MCF 10A (cell line): Measurements from ENCODE around the gene RASSF7. TPM values are rescaled to one million over a fixed set of nuclear protein-coding genes. Genes with fewer than 3 reads are reported as not detected.

Experiments used
- BruUV-seq: library from RNA; stranded (reverse); fragments of 400-500 nt; replicated peaks from 2 replicates; lab custom pipeline; 2021; lab: Mats Ljungman, UMichigan
- CTCF ChIA-PET: fragments of 300-600 bp; sonication (Branson Sonifier 250); formaldehyde crosslinking; extraction: SDS; loops from one replicate; lab custom pipeline; 2021; ENCODE audit warnings: antibody characterized with exemption, inconsistent platforms; lab: Yijun Ruan, JAX
- POLR2A ChIA-PET: fragments of 300-600, 350-650 bp; sonication (Branson Sonifier 250); formaldehyde crosslinking; extraction: SDS; loops from one replicate; lab custom pipeline; 2020; ENCODE audit warnings: antibody characterized with exemption, inconsistent platforms; lab: Yijun Ruan, JAX
- DNase-seq: peaks from one replicate; pipeline ENCODE4 v3.0.0-alpha.2; 2018; ENCODE audit not compliant: unreplicated experiment
- H3K27ac Mint-ChIP-seq: one replicate; pipeline ENCODE4 v1.8.0; 2022; ENCODE audit warnings: mild to moderate bottlenecking, low read depth, mixed read lengths; ENCODE audit not compliant: unreplicated experiment
- H3K27me3 Mint-ChIP-seq: one replicate; pipeline ENCODE4 v1.8.0; 2022; ENCODE audit warnings: mixed read lengths; ENCODE audit not compliant: insufficient read depth, unreplicated experiment
- H3K36me3 Mint-ChIP-seq: one replicate; pipeline ENCODE4 v1.8.0; 2022; ENCODE audit warnings: mild to moderate bottlenecking, moderate library complexity, mixed read lengths; ENCODE audit not compliant: insufficient read depth, unreplicated experiment
- H3K4me1 Mint-ChIP-seq: one replicate; pipeline ENCODE4 v1.8.0; 2022; ENCODE audit warnings: mixed read lengths; ENCODE audit not compliant: insufficient read depth, unreplicated experiment
- H3K4me3 Mint-ChIP-seq: one replicate; pipeline ENCODE4 v1.8.0; 2022; ENCODE audit warnings: mild to moderate bottlenecking, moderate library complexity, mixed read lengths; ENCODE audit not compliant: unreplicated experiment
- H3K9me3 Mint-ChIP-seq: one replicate; pipeline ENCODE4 v1.8.0; 2022; ENCODE audit warnings: mixed read lengths; ENCODE audit not compliant: unreplicated experiment
- intact Hi-C: fragments of 100-400 bp; cut with micrococcal nuclease; formaldehyde crosslinking; loops from 2 replicates; pipeline ENCODE4 v1.14.1; 2022
- total RNA-seq: library from RNA; stranded (reverse); gene quantifications from 2 replicates; pipeline ENCODE4 v1.2.3, GENCODE V29; 2022
- TF ChIP-seq, protein P1 (sequence below): fragments of 200-600 bp; IDR thresholded peaks from one replicate; pipeline ENCODE4 v1.8.0; 2022; ENCODE audit warnings: antibody characterized with exemption, mild to moderate bottlenecking; ENCODE audit not compliant: unreplicated experiment

The RASSF7 gene
- total RNA-seq, 1 experiment from 2014 or later = 13.3 TPM

GRCh38 chr11:577611-577894 is 16.8 kb downstream of the RASSF7 start:
- TF ChIP-seq, protein P1, sequence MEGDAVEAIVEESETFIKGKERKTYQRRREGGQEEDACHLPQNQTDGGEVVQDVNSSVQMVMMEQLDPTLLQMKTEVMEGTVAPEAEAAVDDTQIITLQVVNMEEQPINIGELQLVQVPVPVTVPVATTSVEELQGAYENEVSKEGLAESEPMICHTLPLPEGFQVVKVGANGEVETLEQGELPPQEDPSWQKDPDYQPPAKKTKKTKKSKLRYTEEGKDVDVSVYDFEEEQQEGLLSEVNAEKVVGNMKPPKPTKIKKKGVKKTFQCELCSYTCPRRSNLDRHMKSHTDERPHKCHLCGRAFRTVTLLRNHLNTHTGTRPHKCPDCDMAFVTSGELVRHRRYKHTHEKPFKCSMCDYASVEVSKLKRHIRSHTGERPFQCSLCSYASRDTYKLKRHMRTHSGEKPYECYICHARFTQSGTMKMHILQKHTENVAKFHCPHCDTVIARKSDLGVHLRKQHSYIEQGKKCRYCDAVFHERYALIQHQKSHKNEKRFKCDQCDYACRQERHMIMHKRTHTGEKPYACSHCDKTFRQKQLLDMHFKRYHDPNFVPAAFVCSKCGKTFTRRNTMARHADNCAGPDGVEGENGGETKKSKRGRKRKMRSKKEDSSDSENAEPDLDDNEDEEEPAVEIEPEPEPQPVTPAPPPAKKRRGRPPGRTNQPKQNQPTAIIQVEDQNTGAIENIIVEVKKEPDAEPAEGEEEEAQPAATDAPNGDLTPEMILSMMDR = no peak
- intact Hi-C loops = no loop called here
- peaks cover 13% of the 10 kb centered on the region for H3K36me3 Mint-ChIP-seq
- no peak for DNase-seq
- no peak overlapping the region for H3K27ac Mint-ChIP-seq
- ChIA-PET POLR2A (interaction anchor here (0.7 to 2.5 kb wide), 13 partner anchors 11 to 227 kb away, joined by 3 to 17 read pairs (median 6); partner anchors contain the start of genes HRAS, PIDD1 and TMEM80), CTCF (interaction anchor here (0.9 kb wide), 1 partner anchor 22 kb away, joined by 3 read pairs; no protein-coding TSS in a partner anchor)
- peak overlapping the region; percentile 79 for H3K4me3 Mint-ChIP-seq
- no peaks in the 10 kb centered on the region for H3K9me3 Mint-ChIP-seq
- peaks cover 34% of the 10 kb centered on the region for H3K4me1 Mint-ChIP-seq
- H3K27me3 Mint-ChIP-seq = no peaks in the 10 kb centered on the region
- BruUV-seq = no TSS peak

DNA sequence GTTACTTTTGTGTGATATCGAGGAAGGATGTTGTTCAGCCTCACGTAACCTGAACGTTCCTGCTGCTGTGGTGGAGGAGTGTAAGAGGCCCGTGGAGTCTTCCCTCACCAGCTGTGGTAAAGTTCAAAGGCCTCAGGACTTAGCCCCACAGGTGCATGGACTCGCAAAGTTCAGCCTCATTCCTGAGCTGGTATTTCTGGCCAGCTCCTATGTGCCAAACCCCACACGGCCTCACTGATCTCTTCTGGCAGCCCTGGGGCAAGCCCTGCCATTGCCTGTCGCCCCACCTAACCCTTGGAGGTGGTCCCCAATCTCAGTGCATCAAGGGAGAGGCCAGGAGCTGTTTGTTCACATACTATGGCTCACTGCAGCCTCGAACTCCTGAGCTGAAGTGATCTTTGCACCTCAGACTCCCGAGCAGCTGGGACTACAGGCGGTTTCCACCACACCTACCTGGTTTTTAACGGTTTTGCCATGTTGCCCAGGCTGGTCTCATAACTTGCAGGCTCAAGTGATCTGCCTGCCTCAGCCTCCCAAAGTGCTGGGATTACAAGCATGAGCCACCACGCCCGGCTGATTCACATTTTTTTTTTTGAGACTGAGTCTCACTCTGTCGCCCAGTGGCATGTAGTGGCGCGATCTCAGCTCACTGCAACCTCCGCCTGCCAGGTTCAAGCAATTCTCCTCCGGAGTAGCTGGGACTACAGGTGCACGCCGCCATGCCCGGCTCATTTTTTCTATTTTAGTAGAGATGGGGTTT is 17.7 kb downstream of the RASSF7 start:
- Mint-ChIP-seq H3K36me3 (peaks cover 22% of the 10 kb centered on the region), H3K27ac (peak overlapping the region; percentile 49), H3K4me3 (peak overlapping the region; percentile 79), H3K9me3 (no peaks in the 10 kb centered on the region), H3K4me1 (peaks cover 34% of the 10 kb centered on the region), H3K27me3 (no peaks in the 10 kb centered on the region)
- intact Hi-C loops = no loop called here
- ChIA-PET POLR2A (interaction anchor here (0.6 to 2.5 kb wide), 12 partner anchors 10 to 235 kb away, joined by 3 to 17 read pairs (median 5); partner anchors contain the start of genes HRAS, LMNTD2 and PKP3), CTCF (interaction anchor here (0.6 to 0.9 kb wide), 5 partner anchors 23 to 205 kb away, joined by 3 to 4 read pairs (median 3); no protein-coding TSS in a partner anchor)
- DNase-seq = no peak
- TF ChIP-seq, protein P1 = no peak
- BruUV-seq = no TSS peak

GRCh38 chr11:579830-580601 is 19.2 kb downstream of the RASSF7 start:
- BruUV-seq = no TSS peak
- Mint-ChIP-seq H3K9me3 (no peaks in the 10 kb centered on the region), H3K4me3 (no peak overlapping the region), H3K4me1 (peaks cover 25% of the 10 kb centered on the region), H3K36me3 (peaks cover 32% of the 10 kb centered on the region), H3K27me3 (no peaks in the 10 kb centered on the region), H3K27ac (no peak overlapping the region)
- ChIA-PET POLR2A (interaction anchor here (1.3 kb wide), 1 partner anchor 11 kb away, joined by 4 read pairs; no protein-coding TSS in a partner anchor), CTCF (interaction anchor here (0.7 kb wide), 1 partner anchor 184 kb away, joined by 3 read pairs; no protein-coding TSS in a partner anchor)
- intact Hi-C loops = no loop called here
- DNase-seq = no peak
- TF ChIP-seq, protein P1 = no peak

GRCh38 chr11:581342-581741 is 20.6 kb downstream of the RASSF7 start:
- Mint-ChIP-seq H3K4me1 (peaks cover 23% of the 10 kb centered on the region), H3K27me3 (no peaks in the 10 kb centered on the region), H3K9me3 (no peaks in the 10 kb centered on the region), H3K36me3 (peaks cover 37% of the 10 kb centered on the region), H3K4me3 (no peak overlapping the region), H3K27ac (no peak overlapping the region)
- POLR2A ChIA-PET = interaction anchor here (1.3 kb wide), 1 partner anchor 13 kb away, joined by 4 read pairs; no protein-coding TSS in a partner anchor
- TF ChIP-seq, protein P1 = no peak
- BruUV-seq = no TSS peak
- intact Hi-C loops = no loop called here
- CTCF ChIA-PET = interaction anchor here (0.5 to 0.7 kb wide), 3 partner anchors 20 to 860 kb away, joined by 3 read pairs; no protein-coding TSS in a partner anchor
- no peak for DNase-seq
